Activated CD4-positive, alpha-beta T cell treated with anti-CD3 and anti-CD28 coated beads, Interleukin-2, Interleukin-4, amounts not matched to agents 100 ng/mL and 50 ng/mL, durations not matched to agents 16 hours and 8 hours (primary cell): ENCODE data around the gene ETFA.

ENCODE experiments used
- DNase-seq: peaks from one replicate; pipeline ENCODE4 v3.0.0-alpha.2; 2020; ENCODE audit warnings: low spot score

Gene ETFA

GRCh38 chr15:76340198-76340802, 29.0 kb upstream of the ETFA start:
- DNase-seq, result no peak

GRCh38 chr15:76339305-76340197, 28.3 kb upstream of the ETFA start:
- no peak for DNase-seq

GRCh38 chr15:76338486-76339304, 27.4 kb upstream of the ETFA start:
- no peak for DNase-seq

DNA sequence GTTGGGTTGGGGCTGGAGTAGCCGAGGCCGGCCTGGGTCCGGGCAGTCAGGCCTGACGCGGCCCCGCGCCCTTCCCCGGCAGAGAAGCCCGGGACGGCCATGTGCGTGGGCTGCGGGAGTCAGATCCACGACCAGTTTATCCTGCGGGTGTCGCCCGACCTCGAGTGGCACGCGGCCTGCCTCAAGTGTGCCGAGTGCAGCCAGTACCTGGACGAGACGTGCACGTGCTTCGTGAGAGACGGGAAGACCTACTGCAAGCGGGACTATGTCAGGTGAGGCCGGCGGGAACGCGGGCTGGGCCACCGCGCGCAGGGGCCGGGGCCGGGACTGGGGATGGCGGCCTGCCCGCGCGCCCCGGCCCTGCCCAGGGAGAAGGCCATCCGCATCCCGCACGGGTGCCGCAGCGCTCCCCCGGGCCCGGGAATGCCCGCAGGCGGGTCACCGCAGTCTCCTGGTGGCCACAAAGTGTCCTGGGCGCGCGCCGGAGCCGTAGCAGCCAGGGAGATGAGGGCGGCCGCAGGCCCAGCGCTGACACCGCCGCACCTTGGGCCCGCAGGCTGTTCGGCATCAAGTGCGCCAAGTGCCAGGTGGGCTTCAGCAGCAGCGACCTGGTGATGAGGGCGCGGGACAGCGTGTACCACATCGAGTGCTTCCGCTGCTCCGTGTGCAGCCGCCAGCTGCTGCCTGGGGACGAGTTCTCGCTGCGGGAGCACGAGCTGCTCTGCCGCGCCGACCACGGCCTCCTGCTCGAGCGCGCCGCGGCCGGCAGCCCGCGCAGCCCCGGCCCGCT, 26.6 kb upstream of the ETFA start:
- no peak for DNase-seq

- DNase-seq, result no peak
These were observed 25.9 kb upstream of the ETFA start for GRCh38 chr15:76337059-76337695.

DNA sequence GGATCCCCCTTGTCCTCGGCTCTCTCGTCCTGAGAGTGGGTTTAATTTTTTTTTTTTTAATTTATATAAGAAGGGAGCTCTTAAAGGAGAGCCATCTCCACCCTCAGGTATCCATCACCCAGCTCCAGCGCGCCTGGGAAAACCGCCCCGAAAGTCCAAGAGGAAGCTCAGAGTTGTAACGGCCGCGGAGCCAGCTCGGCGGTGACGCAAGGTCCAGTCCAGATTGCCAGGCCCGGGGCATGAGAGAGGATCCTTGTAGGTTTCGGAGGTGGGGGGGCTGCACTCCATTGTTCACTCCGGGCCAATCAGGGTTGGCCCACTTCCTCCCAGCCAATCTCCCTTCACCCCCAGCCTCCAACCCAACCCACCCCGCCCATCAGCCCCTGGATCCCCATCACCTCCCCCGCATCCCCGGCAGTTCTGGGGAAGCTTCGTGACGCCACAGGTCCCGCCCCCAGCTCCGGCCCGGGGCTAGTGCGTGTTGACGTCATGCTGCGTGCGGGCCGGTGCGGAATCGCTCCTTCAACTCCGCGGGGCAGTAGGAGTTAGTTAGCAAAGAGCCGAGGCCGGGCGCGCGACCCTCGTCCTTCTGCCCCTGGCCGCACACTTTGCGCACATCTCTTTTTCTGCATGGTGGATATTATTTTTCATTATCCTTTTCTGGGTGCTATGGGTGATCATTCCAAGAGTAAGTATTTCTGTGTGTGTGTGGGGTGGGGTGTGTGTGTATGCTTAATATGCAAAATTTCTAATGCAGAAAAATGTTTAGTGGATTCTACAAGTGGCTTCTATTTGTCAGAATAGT, 25.2 kb upstream of the ETFA start, which contains the start of gene ISL2:
TSS of gene ISL2 (plus strand) at position 520 of the 805 bp plus-strand sequence. CDS start at position 631, 111 bp downstream.
- DNase-seq, result peak; percentile 91

- DNase-seq, result no peak
These were observed 24.3 kb upstream of the ETFA start for GRCh38 chr15:76335307-76336253.

DNA sequence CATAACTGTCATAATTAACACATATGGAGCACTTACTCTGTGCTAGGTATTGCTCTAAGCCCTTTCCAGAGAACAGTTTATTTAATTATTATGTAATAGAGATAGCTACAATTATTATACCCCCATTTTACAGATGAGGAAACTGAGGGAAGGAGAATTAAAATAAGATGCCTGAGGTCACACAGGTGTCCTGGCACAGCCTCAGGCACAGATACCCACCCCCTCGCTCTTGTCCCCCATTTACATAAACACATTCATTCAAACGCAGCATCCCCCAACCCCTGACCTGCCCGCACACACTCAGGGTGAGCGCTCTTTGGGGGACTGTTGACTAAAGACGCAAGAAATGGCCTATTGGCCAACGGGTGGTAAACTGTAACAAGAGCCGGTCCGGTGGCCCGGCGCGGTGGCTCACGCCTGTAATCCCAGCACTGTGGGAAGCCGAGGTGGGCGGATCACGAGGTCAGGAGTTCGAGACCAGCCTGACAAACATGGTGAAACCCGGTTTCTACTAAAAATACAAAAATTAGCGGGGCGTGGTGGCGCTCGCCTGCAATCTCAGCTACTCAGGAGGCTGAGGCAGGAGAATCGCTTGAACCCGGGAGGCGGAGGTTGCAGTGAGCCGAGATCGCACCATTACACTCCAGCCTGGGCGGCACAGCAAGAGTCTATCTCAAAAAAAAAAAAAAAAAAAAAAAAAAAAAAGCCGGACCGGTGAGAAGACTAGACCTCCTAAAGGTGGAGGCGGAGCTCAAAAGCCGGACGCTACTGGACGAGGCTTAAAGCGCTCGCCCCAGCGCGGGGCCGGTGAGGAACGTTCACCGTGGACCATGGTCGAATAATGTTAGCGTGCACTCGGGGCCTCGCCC, 23.4 kb upstream of the ETFA start:
- no peak for DNase-seq

- no peak for DNase-seq
These were observed 22.6 kb upstream of the ETFA start for GRCh38 chr15:76333720-76334437.

- DNase-seq, result no peak
These were observed 22.0 kb upstream of the ETFA start for GRCh38 chr15:76333309-76333708.

DNA sequence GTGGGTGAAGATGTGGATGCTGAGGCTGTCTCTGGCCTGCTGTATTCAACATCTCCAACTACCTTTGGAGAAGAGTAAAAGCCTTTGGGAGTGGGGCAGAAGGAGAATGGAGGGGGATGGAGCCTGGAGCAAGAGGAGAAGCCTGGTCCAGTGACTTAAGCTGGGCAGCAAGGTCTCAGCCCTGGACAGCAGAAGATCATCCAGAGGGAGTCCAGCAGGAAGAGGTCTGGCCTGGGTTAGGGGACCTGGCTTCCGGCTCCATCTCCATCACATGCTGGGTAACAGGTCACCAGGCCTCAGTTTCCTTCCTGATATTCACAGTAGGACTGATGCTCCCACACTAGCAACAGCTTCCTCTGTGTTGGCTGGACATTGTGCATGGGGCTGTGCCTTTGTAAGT, 21.5 kb upstream of the ETFA start:
- DNase-seq, result no peak

DNA sequence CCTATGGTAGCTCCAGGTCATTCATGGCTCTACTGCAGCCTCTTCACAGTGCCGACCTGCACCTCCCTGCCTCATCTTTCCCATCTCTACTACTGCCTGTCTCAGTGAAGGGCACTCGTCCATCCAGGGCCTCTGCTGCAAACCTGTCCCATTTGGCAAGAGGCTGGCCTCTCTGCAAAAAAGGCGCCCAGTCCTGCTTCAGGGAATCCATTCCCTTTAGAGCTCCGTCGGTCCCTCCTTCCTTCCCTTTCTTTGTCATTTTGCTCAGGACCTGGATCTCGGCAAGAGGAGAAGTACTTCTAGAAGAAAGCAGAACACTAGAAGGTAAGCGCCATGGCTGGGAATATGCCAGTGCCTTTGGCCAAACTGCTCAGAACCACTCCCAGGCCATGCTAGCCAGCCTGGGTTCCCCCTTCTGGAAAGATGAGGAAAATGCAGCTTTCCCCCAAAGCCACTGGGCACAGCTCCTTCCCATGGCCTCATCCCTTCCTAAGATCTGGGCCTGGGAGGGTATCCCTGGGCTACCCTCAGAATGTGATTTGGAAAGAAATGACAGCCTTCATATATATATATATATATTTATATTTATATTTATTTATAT, 18.9 kb upstream of the ETFA start:
- DNase-seq, result no peak

GRCh38 chr15:76328958-76329357, 17.7 kb upstream of the ETFA start:
- DNase-seq, result no peak

GRCh38 chr15:76328106-76328696, 16.9 kb upstream of the ETFA start:
- DNase-seq, result no peak

DNA sequence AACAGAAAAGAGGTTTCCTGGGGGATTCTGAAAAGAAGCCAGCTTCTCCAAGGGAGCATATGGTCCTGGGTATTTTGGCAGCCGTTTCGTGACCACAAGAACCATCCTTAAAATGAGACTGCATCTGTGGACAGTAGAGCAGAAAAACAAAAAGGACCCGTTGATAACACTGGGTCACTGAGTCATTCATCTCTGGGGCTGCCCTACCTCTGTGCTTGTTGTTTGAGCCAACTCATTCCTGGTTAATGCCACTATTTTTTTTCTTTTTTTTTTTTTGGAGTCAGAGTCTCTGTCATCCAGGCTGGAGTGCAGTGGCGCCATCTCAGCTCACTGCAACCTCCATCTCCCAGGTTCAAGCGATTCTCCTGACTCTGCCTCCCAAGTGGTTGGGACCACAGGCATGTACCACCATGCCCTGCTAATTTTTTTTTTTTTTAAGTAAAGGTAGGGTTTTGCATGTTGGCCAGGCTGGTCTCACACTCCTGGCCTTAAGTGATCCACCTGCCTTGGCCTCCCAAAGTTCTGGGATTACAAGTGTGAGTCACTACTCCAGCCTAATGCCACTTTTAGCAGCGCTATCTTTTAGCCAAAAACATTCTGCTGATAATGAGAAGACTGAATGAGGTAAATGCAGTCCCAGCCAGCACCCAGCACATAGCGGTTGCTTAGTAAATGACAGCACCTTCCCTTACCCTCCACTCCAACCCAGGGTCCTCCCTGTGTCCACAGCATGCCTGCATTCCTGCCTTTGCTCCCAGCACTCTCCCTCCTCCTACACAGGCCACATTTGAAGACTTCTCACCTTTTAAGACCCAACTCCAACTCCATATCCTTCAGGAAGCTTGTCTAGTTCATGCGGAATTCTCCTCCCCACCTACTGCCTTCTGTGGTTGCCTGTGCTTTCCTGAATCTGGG, 16.2 kb upstream of the ETFA start:
- DNase-seq, result no peak

DNA sequence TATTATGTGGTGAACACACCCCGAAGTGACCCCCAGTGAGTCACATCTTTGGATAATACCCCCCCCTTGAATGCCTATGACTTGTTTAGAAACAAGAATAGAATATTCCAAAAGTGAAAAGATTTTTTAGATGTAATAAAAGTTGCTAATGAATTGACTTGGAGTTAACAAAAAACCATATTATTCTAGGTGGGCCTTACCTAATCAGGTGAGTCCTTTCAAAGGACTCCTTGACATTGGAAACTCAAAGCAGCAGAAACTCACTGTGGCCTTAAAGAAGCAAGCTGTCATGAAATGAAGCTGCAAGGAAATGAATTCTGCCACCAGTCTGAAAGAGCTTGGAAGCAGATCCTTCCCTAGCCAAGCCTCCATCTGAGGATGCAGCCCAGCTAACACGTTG, 14.4 kb upstream of the ETFA start:
- DNase-seq, result no peak
